Activated naive CD4-positive, alpha-beta T cell treated with anti-CD3 and anti-CD28 coated beads, Interleukin-2, amount 50 U/mL, for 16 hours (primary cell): ENCODE data around the gene AKT2.
"Not testable (repeated sequence)": the region's sequence is repeated elsewhere in the genome, so short reads cannot be mapped to it uniquely, and the experiment has no call there.

ENCODE experiments used
- DNase-seq: peaks from one replicate; pipeline ENCODE4 v3.0.0-alpha.2; 2020

Gene AKT2

DNA sequence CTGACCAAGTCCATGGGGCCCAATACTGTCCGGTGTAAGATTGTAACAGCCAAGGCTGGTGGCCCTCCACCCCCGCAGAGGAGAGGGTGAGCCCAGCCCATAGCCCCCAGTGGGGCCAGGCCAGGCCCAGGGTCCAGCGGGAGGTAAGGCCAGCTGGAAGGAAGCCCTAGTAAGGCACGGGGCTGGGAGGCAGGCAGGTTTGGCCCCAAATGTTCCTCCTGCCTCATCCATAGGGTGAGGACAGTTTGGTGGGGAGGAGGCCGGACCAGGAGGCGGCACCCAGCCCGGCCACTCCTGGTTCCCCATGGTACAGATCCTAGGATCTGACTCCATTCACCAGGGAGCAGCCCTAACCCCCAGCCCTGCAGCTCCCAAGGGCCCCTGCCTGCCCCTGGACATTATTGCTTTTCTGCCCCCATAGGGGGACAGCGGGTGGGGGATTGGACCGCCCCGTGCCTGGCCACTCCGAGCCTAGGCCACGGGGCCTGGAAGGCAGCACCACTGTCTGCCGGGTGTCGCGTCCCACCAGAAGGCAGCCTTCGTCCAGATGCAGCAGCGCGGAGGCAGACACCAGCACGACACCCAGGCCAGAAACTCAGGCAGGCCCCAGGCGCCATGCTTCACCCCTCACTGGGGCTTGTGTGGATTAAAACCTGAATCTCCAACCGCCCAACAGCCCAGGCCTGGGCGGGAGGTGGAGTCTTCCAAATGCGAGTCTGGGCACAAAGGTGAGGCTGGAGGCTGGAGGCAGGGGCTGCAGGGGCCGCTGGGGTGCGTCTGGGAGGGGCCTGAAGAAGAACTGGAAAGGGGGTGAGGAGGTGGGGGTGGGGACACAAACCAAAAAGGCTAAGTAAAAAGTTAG, 52.0 kb downstream of the AKT2 start:
- DNase-seq: no peak

DNA sequence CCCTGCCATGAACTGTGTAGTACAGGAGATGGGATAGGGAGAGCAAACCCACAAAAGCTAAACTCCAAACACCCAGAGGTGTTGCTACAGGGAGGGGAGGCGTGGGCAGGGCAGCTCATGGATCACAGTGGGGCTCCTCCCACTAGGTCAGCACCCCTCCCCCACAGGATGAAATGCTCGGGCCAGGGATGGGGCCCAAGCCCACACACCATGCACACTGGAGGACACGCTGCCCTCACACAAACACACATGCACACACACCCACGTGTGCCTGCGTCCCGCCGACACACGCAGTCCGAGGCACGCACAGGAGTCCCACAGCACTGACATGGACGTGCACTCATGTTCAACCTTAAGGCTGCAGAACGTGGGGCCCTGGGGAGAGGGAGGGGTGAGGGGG, 52.7 kb downstream of the AKT2 start:
- DNase-seq: no peak

DNA sequence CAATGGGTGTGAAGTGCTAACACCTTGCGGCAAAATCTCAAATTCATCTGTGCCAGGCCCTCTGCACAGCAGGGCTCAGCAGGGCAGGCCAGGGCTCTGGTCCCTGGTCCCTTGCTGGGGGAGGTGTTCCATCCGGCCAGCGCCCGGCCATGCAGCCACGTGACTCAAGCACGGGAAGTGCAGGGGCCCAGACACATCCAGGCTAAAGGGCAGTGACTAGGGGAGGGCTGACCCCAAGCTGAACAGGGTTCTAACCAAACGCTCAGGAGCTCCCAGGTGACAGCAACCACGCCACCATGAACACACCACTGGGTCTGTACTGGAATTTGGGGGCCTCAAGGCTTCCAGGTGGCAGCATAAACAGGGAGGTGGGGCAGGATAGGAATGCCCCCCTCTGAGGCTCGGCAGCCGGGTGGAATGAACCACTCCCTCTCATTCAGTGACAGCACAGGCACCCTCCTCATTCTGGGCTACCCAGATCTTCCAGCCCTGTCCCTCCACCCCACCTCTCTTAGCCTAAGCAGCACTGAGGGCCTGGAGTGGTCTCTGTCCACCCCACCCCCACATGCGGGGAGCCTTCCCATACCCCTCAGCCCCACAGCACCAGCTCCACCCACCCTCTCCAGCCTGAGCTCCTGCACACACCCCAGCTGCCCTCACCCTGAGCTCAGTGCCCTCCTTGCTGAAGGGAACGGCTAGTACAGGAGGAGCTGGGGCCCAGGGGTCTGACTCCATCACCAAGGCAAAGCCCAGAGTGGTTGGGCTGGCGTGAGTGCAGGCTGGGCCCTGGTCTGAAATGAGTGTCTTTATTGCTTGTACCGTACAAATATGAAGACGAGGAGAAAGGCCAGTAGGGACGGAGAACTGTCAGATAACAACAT, 53.4 kb downstream of the AKT2 start:
- DNase-seq: no peak

DNA sequence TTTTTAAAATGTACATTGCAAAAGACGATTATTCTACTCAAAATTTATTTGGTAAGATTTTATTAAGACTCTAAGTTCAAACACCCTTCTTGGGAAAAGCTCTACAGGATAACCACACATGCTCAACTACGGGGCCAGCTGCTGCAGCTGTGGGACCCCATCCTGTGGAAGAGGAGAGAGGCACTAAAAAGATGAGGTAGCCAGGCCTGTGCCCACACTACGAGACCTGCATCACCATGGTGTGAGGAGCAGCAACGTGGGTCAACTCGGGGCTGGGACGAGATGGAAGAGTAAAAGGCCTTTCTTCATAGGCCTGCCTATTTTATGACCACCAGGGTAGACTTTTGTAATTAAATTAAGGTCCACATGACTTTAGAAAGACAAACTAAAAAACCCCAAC, 54.1 kb downstream of the AKT2 start:
- DNase-seq: no peak

DNA sequence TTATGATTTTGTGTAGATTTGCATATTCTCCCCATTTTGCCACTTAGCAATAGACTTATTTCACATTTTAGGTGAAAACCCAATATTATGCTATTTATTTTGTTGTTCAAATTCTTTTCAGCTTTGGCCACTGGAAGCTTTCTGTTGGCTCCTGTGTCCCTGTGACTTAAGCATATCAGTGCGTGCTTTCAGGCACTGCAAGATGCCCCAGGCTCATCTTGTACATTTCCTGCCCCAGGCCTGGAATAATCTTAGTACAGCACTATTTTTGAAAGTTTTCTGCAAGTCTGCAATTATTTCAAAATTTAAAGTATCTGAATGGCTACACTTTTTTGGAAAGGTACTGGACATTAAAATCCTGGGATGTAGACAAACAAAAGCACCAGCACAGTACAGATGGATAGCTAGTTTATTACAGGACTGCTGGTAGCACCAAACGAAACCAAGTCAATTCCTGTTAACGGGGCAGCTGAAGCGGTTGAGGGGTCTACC, 55.2 kb downstream of the AKT2 start:
- DNase-seq: no peak

DNA sequence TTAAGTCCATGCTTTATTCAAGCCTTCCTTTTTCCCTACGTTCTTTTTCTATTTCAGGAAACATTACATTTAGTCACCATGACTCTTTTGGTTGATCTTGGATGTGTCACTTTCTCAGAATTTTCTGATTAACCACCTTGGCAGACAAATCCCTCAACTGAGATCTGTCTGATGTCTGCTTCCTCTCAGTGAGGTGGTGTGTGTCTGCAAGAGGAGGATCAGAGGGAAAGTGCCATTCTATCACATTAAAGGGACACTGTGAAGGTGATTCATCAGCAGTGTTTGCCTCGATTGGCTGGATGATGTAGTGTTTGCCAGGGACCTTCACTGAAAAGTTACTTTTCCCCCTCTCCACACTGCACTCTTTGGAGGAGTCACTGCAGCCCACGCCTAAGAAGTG, 55.7 kb downstream of the AKT2 start:
- DNase-seq: no peak

DNA sequence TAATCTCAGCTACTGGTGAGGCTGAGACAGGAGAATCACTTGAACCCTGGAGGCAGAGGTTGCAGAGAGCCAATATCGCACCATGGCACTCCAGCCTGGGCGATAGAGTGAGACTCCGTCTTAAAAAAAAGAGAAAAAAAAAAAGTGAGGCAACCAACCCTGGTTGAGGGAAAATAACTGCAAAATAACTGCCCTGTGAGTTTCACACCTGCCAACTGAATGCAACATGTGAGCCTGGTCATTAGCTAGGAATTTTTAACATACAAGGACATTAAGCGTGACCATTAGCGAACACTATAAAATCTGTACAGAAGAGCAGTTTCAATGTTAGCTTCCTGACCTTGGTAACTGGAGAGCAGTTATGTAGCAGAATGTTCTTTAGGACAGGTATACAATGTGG, 56.3 kb downstream of the AKT2 start:
- no peak for DNase-seq

DNA sequence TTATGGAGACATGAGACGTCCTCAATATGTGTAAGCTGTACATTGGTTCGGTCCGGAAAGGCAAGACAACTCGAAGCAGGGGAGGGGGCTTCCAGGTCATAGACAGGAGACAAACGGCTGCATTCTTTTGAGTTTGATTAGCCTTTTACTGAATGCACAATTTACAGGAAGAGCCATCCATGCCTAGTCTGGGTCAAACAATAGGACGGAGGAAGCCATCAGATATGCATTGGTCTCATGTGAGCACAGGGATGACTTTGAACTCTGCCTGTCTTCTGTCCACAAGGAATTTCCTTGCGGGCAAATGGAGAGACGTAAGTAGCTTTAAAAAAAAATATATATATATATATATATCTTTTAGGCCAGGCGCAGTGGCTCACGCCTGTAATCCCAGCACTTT, 56.8 kb downstream of the AKT2 start:
- DNase-seq: no peak

DNA sequence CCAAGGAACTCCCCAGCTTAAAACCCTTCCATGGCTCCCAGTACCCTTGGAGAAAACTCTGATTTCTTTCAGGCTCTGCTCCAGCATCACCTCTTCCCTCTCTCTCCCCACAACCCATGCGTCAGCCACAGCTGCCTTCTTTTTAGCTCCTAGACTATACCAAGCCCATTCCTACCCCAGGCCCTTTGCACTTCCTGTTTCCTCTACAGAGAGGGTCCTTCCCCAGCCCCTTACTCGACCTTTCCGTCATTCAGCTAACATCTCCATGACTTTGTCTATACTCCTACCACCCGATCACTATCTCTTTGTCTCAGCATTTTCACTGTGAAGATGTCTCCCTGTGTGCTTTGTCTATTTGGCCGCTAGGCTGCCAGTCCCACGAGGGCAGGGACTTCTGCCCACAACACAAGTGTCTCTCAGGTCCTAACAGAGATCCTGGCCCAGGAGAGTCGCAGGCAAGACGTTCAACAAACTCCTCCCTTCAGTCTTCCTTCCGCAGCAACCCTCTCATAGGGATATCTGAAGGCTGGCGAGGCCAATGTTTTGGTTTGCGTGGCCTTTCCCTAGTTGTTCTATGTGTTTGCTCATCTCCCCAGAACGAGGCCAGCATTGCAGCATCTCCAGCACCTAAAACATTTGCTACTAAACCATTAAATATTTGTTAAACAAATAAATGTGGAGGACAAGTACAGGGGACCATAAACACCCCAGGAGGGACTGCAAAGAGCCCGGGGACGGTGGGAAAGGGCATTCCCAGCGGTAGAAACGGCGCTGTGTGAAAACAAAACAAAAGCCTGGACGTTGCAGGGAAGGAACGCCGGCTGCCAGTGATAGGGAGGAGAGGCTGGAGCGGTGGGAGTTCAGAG, 59.5 kb downstream of the AKT2 start:
- DNase-seq: no peak

DNA sequence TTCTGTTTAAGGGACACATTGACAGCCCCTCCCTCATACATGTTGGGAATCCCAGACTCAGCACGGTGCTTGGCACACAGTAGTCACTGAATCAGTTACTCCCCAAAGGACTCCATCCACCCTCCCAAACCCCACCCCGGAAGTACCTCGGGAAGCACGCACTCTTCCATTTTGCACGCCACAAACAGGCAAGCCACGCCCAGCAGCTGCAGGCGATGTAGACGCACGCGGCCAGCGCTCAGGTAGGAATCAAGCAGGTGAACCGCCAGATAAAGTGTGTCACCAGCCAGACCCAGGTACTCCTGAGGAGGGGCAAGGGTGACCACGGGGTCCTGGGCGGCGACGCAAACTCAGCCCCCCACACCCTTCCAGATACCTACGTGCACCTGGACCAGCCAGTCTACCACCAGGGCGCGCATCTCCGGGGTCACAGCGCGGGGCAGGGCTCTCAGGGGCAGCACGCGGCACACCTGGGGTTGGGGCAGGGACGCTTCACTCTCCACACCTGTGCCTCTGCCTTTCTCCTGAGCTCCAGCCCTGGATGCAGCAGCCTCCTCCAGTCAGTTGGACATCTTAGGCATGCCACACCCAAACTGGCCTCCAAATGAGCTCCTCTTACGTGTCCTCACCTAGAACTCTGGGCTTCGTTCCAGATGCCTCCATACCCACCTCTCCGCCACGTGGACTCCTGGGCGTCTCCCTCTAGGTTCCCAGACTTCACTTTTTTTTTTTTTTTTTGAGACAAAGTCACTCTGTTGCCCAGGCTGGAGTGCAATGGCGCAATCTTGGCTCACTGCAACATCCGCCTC, 60.6 kb downstream of the AKT2 start:
- DNase-seq: no peak

DNA sequence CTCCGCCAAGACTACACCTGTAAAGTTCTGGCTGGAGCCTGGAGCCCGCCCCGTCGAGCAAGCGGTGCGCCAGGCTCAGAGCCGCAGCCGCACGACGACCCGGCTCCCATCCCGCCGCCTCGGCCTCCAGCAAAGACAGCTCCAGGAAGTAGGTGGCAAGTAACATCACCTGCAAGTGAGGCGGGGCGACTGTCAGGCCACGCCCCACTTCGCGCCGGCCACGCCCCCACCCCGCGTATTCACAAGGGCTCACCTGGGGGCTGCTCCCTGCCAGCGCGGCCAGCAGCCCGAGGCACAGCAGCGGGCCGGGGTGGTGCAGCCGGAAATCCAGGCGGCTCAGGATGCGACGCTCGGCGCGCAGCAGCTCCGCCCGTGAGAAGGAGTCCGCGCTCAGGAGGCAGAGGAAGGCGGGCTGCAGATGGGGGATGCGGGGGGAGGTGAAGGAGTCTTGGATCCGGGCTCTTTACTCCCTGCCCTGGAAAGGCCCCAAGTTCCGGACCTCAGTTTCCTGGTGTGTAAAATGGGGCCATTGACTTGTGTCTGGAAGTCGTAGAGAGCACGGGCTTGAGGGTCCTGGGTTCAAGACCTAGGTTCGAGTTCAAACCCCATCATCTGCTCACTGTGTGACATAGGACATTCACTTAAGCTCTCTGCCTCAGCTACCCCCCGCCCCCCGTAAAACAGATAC, 61.9 kb downstream of the AKT2 start:
- DNase-seq: peak; percentile 33

DNA sequence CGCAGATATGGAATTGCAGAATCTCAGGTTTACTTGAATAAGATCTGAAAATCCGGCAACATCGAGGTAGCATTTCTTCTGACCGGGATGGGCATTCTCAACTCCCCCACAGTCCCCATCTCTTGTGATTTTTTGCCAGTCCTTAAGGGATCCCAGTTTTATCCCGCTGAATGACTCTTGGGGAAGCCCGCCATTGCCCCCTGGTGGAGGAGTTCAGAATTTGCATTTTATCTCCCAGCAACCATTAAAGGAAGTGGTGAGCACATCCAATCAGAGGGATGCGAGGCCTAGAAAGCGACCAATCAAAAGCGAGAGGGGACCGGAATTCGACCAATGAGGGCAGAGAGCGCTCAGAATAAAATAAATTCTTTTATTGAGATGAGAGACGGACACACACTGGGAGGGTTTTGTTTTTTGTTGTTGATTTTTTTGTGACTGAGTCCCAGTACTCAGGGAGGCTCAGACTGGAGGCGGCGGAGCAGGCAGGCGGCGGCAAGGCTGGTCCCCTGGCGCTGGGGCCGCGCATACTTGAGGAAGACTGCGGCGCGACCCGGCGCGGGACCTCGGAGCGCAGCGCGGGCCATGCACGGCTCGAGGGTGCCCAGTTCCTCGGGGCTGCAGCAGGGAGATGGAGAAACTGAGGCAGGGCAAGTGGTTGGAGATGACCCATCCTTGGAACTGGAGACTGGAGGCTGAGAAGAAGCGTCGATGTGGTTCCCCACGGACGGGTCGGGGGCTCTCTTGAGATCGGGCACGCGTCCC, 63.1 kb downstream of the AKT2 start:
- peak; percentile 72 for DNase-seq

DNA sequence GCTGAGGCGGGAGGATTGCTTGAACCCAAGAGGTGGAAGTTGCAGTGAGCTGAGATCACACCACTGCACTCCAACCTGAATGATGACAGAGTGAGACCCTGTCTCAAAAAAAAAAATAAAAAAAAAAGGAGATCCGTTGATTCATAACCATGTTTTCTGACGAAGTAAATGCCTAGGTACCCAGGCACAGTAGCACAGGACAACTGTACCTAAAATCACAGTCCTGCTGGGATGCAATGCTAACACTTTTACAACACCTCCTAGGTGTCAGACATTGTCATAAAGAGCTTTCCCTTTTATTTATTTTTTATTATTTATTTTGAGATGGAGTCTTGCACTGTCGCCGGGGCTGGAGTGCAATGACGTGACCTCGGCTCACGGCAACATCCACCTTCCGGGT, 64.5 kb downstream of the AKT2 start:
- no peak for DNase-seq

DNA sequence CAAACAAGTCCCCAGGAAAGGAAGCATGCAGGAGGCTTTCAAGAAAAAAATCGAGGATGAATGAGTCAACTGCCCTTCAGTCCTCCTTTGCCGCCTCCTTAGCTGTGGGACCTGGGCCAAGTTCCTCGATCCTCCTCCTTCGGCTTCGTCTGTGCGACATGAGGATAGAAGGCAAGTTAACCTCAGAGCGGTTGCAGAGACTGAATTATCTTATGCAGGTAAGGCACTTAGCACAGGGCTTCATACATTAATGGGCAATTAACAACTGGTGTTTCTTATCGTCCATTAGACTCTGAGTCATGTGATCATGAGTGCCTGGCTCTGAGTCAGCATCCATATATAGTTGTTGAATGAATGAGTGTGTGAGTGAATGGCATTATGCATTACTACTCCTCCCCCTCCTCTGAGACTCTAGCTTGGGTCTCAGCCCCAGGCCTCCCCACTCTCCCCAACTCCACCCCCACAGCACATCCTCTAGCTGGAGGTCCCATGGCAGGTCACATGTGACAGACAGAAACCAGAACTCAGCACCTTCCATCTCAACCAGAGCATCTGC, 65.3 kb downstream of the AKT2 start:
- no peak for DNase-seq

DNA sequence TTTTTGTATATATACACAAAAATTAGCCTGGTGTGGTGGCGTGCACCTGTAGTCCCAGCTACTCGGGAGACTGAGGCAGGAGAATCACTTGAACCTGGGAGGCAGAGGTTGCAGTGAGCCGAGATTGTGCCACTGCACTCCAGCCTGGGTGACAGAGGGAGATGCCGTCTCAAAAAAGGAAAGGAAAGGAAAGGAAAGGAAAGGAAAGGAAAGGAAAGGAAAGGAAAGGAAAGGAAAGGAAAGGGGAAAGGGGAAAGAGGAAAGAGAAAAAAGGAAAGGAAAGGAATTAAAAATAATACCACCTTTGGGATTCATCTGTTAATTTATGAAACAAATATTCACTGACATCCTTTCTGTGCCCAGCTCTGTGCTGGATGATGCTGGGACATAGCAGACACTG, 66.1 kb downstream of the AKT2 start:
- not testable (repeated sequence) for DNase-seq

DNA sequence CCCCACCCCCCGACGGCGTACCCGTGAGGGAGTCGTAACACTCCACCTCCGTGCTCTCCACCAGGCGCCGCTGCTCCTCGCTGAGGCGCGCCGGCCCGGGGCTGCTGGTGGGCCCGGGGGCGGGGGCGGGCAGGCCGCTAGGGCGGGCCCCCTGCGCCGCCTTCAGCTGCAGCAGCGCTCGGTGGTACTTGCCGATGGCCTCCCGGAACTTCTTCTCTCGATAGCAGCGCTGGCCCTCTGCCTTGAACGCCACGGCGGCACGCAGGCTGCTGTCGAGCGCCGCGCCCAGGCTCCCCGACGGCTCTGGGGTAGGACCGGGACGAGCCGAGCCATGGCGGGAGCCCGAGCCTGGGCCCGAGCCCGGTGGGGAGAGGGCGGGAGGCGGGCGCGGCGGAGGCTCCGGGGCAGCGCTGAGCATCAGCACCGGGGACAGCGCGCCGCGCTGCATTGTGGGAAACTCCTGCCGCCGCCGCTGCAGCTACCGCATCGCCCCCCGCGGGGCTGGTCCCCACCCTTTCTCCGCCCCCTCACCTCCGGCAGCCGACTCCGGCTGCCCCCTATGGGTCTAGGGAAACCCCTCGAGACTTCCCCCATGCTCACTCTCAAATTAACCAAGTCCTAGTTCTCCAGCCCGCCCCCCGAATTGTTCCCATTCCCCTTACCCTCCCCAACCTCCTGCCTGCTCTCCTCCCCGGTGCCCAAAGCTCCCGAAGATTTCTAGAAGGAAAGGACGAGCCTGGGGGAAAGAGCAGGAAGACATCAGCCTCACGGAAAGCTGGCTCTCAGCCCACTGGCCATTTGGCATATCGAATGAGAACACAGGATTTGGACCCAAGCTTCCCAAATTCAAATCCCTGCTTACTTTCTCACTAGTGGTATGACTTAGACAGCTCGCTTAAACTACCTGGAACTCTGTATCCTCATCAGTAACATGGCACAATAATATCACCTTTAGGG, 66.9 kb downstream of the AKT2 start, which contains the start of gene TTC9B:
Gene TTC9B (minus strand): TSS at position 451 of the 957 bp plus-strand sequence. CDS start 3 bp downstream, at position 448.
- DNase-seq: peak; percentile 55

DNA sequence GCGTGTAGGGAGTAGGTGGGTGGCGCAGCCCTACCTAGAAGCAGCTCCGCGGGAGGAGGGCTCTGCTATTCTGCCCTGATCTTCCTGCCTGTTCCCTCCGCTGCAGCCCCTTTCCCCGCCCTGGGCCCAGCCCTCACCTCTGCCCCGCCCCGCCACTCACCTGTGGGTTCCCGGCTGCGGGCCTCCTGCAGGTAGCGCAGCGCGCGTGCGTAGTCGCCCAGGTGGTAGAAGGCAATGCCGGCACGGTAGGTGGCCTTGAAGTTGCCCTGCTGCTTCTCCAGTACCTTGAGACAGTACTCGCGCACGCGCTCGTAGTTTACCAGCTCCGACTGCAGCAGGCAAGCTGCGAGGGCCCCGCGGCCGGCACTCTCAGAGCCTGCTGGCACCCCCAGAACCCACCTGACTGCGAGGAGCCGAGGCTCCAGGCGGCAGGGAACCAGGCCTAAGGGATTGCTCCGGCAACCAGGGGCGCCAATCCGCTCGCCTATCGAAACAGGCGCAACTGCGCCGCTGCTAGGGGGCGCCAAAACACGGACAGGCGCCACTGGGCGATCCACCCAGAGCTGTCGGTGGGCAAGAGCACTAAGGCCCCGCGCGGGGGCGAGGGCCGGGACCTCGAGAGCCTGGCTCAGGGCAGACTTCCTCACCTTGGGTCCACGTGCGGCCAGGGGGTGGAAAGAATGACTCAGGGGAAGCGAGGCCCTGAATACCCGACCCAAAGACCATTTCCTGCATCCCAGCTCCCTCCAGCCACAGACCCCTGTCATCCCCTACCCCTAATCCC, 67.9 kb downstream of the AKT2 start:
- DNase-seq: no peak

DNA sequence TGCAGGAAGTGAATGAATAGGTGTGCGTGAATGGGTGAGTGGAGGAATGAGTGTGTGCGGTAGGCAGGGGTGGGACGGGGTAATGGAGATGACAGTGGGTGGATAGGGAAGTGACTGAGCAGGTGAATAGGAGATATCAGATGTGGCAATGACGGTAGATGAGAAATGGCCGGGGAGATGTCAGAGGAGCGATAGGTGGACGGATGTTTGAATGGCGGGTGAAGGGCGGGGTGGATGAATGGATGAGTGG, 68.4 kb downstream of the AKT2 start:
- DNase-seq: no peak
